GOT3 (cell line): ENCODE data around the gene N4BP2L1.

Experiments used
- DNase-seq: peaks from one replicate; lab custom pipeline; 2025; ENCODE audit warnings: mixed read lengths; lab: John Stamatoyannopoulos, UW

N4BP2L1 gene

DNA sequence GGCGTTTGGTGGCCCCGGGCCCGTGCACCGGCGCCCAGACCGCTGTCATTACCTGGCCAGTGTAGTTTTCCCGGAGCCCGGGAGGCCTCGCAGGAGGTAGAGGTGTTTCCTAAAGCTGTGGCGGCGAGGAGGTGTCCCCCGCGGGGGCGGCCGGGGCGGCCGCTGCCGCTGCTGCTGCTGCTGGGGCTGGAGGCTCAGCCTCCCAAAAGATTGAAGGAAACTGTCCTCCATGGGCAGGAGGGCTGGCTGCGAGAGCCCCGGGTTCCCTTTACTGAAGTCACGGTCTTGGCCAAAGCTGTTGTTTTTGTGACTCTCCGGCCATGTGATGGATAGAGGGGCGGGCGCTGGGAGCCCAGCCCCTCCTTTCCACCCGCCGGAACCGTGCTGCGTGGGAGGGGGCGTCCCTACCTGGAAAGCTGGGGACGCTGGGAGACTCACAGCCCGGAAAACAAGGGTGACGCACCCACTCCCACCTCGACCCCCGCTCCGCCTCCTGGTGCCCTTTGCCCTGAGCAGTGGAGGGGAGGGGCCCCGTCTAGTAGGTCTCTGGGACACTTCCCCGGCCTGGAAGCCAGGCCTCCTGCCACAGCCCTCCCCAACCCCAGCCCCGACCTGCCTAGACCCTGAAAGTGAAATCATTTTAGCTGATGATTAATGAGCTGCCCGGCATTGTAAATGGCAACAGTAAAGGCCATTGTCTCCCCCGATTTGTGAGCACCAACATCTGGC is at the start of gene N4BP2L1:
N4BP2L1 (minus strand) TSS at position 279 of the 729 bp plus-strand sequence; CDS start at position 231, 48 bp downstream.
- no peak for DNase-seq

DNA sequence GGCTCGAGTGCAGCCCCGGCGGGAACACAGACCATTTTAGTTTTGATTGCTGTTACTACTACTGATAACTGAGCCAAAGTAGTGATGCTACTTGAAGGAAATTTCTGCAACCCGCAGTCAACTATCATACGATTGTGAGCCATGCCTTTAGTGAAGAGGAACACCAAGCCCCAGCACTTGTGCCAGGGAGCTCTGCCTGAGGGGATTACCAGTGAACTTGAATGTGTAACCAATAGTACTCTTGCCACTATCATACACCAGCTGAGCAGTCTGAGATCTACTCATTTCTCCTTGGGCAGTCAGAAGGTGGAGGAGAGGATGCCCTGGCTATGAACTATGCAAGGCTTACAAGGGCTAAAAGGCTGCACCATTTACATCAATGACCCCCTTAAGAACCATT is 49.0 kb upstream of the N4BP2L1 start:
- no peak for DNase-seq

DNA sequence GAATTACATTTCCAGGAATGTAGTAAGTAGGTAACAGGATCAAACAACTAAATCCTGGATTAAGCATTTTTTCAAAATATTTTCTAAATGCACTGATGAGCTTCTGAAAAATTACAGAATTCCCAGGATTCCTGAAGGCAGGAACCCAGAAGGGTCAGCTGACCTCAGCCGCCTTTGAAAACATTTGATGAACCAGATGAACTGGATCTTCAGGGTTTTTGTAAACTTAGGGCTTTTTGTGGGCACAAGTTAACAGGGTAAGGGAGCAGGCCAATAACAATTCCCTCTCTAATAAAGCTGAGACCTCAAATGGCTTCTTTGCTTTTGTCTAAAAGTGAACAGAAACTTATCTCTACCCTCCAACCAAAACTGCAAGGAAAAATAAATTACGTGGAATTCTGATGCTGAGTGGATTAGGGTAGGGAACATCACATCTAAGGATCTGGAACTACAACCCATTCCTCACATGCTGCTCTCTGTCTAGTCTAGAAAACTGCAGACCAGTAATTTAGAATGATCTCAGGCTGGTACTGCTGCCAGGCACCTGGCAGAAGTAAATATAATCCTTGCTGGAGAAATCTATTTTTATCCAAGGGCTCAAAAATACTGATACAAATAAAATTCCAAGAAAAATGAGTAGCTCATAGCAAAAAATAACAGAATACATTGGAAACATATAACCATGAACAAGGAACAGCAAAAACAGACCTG is 48.2 kb upstream of the N4BP2L1 start:
- no peak for DNase-seq

DNA sequence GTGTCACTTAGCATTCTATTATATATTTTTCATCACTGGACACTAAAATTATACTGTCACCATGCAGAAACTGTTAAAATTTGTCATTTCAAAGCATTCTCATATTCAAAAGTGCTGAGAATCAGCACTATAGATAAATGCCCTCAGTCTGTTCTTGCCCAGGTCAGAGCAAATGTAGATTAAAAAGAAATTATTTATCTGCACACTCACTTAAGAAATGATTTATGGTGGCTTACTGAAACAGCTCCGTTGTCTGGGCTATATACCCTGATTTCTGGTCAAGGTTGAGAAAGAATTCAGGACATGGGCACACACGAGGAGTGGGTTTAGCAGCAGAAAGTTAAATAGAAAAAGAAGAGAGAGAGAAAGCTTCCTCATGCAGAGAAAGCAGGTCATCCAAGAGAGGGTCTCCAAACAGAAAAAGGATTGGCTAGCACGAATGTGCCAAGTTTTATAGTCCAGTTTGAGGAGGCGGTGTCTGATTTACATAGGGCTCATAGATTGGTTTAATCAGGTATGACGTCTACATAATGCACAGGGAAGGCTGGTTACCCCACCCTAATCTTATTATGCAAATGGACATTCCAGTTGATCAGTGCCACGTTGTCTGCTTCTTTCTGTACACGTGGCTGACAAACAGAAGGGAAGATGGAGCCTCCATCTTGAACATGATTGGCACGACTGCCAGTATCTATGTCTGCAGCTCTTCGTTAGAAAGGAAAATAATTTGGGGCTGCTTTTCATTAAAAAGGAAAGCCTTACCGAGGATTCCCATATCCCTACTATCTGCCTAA is 47.3 kb upstream of the N4BP2L1 start:
- no peak for DNase-seq

DNA sequence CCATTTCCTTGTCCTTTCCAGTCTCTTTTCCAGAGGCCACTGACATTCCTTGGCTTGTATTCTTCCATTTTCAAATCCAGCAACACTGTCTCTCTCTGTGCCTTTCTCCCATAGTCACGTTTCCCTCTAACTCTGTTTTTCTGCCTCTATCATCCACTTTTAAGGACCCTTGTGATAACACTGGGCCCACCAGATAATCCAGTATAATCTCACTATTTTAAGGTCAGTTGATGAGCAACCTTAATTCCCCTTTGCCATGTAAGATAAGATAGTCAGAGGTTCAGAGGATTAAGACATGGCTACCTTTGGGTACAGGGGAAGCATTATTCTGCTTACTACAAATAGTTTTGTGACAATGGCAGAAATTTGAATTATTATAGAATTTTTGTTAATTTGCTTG is 45.7 kb upstream of the N4BP2L1 start:
- DNase-seq: no peak

DNA sequence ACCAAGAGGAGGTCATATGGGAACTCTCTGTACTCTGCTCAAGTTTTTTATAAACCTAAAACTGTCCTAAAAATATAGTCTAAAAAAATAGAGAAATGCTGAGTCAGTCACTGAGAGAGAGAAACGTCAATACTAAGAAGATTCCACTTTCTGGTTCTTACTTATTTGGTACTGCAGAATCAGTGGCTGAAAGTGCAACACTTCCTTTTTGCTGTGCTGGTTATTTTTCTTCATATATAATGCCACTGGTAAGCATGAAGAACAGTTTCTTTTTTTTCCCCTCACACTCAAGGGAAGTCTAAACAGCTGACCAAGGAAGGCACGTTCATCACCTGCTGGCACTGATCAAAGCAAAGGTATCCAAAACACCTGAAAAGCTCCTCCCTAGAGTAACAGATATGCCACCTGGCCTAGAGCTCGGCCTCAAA is 44.3 kb upstream of the N4BP2L1 start:
- no peak for DNase-seq

DNA sequence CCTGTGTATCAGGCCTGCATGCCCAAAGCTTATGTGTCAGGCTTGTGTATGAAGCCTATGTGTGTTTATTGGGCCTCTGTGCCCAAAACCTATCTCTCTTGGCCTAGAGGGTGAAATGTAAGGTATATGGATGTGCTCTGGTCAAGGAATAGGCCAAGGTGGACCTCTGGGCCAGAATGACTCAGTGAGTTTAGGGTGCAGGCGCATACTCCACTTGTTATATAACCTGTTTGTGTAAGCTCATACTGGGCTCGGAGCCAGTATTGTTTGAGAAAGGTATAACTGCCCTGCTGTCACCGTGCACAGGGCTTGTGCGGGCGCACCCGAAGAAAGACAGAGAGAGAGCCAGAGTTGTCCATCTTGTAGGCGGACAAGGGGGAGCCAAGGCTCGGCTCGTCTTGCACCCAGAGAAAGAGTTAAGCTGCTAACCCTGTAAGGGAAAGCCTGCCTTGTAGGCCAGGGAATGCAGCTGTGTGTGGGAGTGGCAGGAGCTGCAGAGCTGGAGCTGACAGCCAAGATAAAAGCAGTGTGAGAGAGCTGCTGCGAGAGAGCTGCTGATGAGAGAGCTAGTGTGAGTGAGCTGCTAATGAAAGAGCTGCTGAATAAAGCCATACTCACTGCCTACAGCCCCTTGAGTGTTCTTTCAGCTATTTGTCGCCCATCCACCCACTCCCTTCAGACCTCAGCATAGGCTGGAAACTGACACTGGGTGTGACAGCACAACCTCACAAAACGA is 43.4 kb upstream of the N4BP2L1 start:
- no peak for DNase-seq

DNA sequence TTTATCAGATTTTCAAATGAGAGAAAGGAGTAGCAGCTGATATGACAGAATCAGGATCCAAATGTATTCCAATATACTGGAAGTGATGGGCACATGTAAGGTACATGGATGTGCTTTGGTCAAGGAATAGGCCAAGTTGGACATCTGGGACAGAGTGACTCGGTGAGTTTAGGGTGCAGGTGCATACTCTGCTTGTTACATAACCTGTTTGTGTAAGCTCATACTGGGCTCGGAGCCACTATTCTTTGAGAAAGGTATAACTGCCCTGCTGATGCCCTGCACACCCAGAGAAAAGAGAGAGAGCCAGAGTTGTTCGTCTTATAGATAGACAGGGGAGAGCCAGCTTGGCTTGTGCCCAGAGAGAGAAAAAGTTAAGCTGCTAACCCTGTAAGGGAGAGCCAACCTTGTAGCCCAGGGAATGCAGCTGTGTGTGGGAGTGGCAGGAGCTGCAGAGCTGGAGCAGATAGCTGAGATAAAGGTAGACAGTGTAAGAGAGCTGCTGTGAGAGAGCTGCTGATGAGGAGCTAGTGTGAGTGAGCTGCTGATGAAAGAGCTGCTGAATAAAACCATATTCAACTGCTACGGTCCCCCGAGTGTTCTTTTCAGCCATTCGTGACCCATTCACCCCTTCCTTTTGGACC is 40.7 kb upstream of the N4BP2L1 start:
- no peak for DNase-seq

DNA sequence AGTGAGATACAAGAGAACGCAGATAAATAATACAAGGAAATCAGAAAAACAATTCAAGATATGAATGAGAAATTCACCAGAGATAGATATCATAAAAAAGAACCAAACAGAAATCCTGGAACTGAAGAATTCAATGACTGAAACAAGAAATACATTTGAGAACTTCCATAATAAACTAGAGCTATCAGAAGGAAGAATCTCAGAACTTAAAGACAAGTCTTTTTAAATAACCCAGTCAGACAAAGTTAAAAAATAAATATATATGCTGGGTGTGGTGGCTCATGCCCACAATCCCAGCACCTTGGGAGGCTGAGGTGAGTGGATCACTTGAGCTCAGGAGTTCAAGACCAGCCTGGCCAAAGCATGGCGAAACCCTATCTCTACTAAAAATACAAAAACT is 28.7 kb upstream of the N4BP2L1 start:
- no peak for DNase-seq

DNA sequence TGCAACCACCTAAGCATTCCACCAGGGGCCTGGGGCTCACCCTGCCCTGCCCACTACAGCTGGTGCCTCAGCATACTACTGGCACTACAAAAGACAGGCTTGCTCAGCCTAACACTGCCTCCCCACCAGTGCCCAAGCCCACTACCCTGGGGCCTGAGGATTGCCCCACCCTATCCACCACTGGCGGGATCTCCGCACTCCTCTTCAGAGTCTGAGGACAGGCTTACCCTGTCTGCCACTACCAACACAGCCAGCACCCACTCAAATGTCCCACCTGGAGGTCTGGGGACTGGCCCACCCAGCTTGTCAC is 27.6 kb upstream of the N4BP2L1 start:
- no peak for DNase-seq

DNA sequence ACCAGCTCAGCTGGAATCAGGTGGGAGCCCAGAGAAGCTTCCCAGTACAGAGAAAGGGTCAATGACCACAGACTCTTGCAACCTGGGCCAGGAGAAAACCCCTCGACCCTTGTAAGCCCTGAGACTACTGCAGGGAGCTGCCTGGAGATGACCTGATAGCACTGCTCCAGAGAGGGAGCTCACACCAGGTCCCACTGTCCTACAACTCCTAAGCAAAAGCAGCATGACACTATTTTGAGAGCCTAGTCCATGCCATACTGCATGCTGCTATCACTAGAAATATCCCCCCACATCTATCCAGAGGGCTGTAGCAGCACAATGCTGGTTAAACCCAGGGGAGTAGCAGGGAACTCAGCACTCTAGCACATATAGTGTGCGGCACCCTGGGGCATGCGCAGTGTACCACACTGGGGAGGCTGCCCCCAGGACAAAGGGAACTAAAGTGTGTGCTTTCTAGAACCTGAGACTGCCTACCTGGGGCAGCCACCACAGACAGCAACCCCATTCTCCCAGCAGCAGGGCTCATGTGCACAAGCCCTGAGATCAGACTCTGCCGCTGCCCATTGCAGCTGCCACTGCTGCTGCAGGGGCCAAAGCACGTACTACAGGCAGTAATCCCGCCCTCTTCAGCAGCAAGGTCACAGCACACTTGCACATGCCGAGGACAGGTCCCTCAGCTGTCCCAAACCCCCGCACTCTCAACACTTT is 27.1 kb upstream of the N4BP2L1 start:
- DNase-seq: no peak

DNA sequence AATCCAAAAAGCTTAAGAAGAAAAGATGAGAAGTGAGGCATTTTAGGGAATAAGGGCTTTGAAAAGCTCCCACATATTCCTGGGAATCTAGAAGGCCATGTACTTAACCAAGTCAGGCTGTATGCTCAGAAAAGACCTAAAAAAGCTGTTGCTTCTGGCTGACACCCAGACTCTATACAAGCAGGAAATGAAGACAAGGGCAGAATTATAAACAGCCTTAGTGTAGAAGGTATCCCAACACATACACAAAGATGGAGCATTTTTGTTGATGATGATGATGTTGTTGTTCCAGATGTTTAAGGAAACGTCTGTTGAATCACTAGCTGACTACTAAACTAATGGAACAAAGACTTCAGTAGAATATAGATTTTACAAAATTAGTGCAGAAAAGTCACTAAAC is 26.1 kb upstream of the N4BP2L1 start:
- no peak for DNase-seq

DNA sequence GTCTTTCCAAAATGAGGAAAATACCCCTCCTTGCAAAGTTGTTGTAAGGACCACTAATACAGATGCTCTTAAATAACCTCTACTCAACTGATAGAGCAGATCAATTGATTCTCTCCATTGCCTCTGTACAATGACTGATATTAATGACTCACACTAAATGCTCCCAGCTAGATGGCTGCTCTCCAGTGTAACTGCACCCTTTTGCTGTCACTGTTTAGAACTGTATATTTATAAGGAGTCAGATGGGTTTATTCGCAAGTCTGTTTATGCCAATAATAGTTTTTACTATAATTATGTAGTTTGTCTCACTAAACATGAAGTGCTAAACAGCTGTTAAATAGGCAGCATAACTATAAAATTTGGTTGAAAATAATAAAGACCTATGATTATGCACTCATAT is 21.0 kb upstream of the N4BP2L1 start:
- no peak for DNase-seq

DNA sequence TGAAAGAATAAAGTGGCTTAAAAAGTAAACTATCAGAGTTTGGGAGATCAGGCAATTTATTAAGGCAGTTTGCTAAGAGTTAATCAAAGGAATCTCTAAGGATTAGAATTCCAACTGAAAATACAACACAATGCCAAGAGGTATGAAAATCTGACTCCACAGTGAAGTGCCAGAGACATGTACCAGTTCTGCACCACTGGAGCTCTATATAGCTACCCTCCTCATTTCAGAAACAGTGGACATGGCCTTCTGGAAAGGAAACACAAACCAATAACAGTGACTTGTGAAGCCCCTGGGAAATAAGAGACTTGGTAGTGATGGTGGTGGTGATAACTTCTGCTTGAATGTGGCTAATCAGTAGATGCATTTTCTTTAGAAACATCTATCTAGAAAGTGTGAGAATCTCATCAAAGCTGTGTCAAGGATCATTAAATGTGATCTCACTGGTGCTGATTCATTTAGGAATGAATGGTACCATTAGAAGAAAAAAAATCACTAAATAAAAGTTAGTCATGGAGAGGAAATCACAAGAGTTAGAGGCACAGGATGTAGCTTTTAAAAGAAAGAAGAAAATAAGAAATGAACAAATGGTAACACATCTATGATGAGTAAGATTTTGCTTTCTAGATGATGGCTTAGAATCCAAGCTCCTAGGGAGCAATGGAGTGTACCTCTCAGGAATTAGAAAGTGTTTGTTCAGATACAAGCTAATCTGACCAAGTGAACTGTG is 20.1 kb upstream of the N4BP2L1 start:
- DNase-seq: no peak

DNA sequence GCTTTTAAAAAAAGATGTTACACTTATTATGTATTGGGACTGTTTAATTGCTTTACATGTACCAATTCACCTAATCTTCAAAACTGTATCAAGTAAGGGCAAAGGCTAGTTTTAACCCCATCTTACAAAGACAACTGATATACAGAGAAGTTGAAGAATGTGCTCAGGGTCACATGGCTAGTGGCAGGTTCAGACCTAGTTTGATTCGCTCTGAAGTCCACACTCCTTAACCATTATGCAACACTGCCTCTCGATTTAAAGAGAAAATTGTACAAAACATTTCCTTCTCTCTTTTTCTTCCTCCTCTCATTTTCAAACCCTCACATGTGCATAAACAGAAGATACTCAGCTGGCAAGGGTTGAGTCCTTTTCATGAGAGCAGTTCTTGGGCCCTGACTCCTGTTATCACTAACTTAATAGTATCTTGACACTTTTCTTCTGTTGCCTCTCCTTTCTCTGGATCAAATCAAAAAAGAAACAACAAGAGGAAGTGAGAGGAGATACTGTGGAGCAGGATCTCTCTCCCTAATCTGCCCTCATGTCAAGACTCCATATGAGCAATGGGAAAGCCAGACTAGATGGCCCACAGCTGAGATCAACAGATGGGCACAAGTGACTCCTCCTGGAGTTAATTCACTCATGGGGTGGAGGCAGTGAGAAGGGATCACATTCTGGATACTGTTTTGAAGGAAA is 19.0 kb upstream of the N4BP2L1 start:
- DNase-seq: no peak

DNA sequence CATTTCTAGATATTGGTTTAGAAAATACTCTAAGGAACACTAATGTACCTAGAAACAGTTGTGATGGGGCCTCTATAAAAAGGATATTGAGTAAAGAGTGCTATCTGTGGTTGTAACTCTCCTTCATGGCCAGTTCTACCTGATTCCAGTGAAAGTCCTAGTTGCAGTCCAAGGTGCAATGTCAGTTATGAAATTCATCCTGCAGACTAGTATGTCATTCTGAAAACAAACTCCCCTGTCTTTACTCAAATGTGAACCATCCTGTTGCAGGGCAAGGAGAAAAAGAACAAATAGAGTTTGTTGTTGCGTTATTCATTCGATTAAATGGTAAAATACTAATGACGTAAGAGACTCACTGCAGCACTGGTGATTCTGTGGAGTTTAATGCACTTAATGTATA is 18.3 kb upstream of the N4BP2L1 start:
- no peak for DNase-seq

DNA sequence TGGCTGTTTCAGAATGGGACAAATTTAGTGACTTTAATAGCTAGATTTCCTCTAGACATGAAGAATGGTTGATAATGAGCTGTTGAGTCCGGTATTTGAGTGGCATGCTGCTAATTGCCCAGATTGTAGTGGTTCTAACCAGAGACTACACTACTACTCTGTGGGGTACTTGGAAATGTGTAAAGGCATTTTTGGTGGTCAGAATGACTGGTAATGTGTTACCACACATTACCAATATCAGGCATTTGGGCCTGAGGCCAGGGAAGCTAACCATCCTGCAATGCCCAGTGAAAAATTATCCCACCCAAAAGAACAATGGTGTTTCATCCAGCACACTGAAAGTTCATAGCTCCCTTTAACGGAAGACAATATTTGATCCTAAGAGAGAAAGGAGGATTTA is 17.5 kb upstream of the N4BP2L1 start:
- no peak for DNase-seq

DNA sequence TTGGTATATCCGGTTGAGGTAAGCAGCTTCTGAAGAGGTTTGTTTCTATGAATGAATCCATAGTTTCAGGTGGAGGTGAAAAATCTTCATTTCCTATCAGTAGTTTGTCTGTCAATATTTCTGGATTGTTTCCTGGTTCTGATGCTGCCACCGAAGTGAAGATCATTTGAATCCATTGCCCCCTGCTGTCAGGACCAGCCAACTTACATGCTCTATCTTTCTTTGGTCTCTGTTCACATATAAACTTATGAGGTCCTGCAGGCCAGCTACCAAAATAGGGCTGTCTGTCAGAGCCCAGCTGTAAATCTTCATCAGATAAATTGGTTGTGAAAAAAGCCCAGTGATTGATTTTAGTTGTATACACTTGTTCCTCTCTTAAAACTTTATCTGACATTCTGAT is 15.2 kb upstream of the N4BP2L1 start:
- no peak for DNase-seq

DNA sequence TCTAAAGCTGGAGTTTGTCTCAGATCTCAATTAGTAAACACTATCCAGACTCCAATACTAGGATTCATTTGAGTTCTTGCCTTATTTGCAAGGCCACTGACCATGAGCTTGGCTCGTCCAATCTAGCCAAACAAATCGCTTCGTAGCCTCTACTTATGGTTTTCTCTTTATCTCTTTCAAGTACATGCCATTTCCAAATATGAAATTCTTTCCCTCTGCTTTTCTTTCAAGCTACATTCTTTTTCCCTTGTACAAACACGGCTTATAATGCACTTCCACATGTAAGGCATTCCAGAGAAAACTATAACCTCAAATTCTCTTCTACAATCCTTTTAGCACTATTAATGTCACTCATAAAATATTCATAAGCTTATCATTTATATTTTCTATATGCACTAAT is 10.9 kb upstream of the N4BP2L1 start:
- DNase-seq: no peak

DNA sequence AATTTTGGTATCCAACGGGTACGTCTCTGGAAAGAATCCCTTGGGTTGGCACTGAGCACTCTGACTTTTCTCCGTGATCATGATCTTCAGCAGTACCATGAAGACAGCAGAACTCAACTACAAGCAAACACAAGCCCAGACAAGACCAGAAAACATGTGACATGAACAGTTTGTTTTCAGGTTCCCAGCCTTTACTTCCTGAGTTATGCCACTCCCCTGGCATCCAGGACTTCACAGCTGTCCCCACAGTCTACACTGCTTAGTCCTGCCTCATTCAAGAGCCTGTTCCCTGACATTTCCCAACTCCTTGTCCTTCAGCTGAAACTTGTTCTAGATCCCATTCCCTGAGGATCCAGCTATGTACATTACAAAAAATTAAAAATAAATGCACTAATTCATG is 4.9 kb upstream of the N4BP2L1 start:
- no peak for DNase-seq
